WERI-Rb-1 (cell line): Measurements from ENCODE around the gene ZNF8.
"Not testable (repeated sequence)": the region's sequence is repeated elsewhere in the genome, so short reads cannot be mapped to it uniquely, and the experiment has no call there.

Experiments
- DNase-seq: peaks from one replicate; pipeline ENCODE4 v3.0.0-alpha.2; 2020
- H3K27ac ChIP-seq: fragments of 250-450 bp; sonication (Bioruptor Pico); 2 replicates; pipeline ENCODE4 v1.5.1; 2020; ENCODE audit warnings: mild to moderate bottlenecking, moderate library complexity
- H3K27me3 ChIP-seq: fragments of 250-450 bp; sonication (Bioruptor Pico); 2 replicates; pipeline ENCODE4 v1.5.1; 2021; ENCODE audit warnings: mild to moderate bottlenecking, low read depth, moderate library complexity; ENCODE audit not compliant: insufficient read depth, severe bottlenecking
- H3K36me3 ChIP-seq: fragments of 250-450 bp; sonication (Bioruptor Pico); 2 replicates; pipeline ENCODE4 v1.5.1; 2020; ENCODE audit warnings: mild to moderate bottlenecking, moderate library complexity
- H3K4me3 ChIP-seq: 2 replicates; pipeline ENCODE4 v1.5.1; 2011; ENCODE audit warnings: low read depth, mild to moderate bottlenecking, control low read depth, low read length
- H3K9me3 ChIP-seq: fragments of 250-450 bp; sonication (Bioruptor Pico); 2 replicates; pipeline ENCODE4 v1.5.1; 2021; ENCODE audit warnings: mild to moderate bottlenecking, moderate library complexity; ENCODE audit not compliant: severe bottlenecking
- CTCF ChIP-seq: IDR thresholded peaks from 2 replicates; pipeline ENCODE4 v1.5.1; 2011; ENCODE audit warnings: low read depth, mild to moderate bottlenecking, control low read depth, inconsistent platforms, low read length

Gene ZNF8

GRCh38 chr19:58278541-58279041 lies at the start of gene ZNF8:
ZNF8 (plus strand) TSS chr19:58278955; CDS start chr19:58279082, 127 bp downstream.
- no peak for TF ChIP-seq CTCF
- Histone ChIP-seq H3K4me3 (peak within 1 kb of the TSS; percentile 94), H3K27ac (peak within 1 kb of the TSS; percentile 96), H3K36me3 (peaks cover 51% of the 10 kb centered on the region), H3K27me3 (no peaks in the 10 kb centered on the region), H3K9me3 (no peaks in the 10 kb centered on the region)
- peak; percentile 99 for DNase-seq

GRCh38 chr19:58229255-58229639 lies 49.5 kb upstream of the ZNF8 start:
- peak; percentile 62 for DNase-seq
- Histone ChIP-seq H3K9me3 (peaks cover 4% of the 10 kb centered on the region), H3K27ac (peak overlapping the region; percentile 96), H3K36me3 (peaks cover 47% of the 10 kb centered on the region), H3K27me3 (no peaks in the 10 kb centered on the region), H3K4me3 (peak overlapping the region; percentile 97)
- TF ChIP-seq CTCF, result peak; percentile 56

- H3K27ac ChIP-seq, result no peak overlapping the region
- no peak for TF ChIP-seq CTCF
- no peaks in the 10 kb centered on the region for H3K27me3 ChIP-seq
- H3K9me3 ChIP-seq, result no peaks in the 10 kb centered on the region
- no peak for DNase-seq
- no peak overlapping the region for H3K4me3 ChIP-seq
- peaks cover 89% of the 10 kb centered on the region for H3K36me3 ChIP-seq
Observed at GRCh38 chr19:58237324-58237723, 41.4 kb upstream of the ZNF8 start.

GRCh38 chr19:58243351-58243750 lies 35.4 kb upstream of the ZNF8 start:
- no peak overlapping the region for H3K27ac ChIP-seq
- peaks cover 93% of the 10 kb centered on the region for H3K36me3 ChIP-seq
- TF ChIP-seq CTCF, result no peak
- H3K4me3 ChIP-seq, result no peak overlapping the region
- no peaks in the 10 kb centered on the region for H3K27me3 ChIP-seq
- H3K9me3 ChIP-seq, result peaks cover 13% of the 10 kb centered on the region
- no peak for DNase-seq

- TF ChIP-seq CTCF, result no peak
- no peak overlapping the region for H3K27ac ChIP-seq
- H3K36me3 ChIP-seq, result peaks cover 100% of the 10 kb centered on the region
- no peaks in the 10 kb centered on the region for H3K27me3 ChIP-seq
- DNase-seq, result no peak
- peaks cover 55% of the 10 kb centered on the region for H3K9me3 ChIP-seq
- no peak overlapping the region for H3K4me3 ChIP-seq
Observed at GRCh38 chr19:58248886-58249285, 29.9 kb upstream of the ZNF8 start.

- no peak for TF ChIP-seq CTCF
- H3K27ac ChIP-seq, result no peak overlapping the region
Observed at GRCh38 chr19:58252102-58252685, 26.6 kb upstream of the ZNF8 start.

GRCh38 chr19:58258259-58258658 lies 20.5 kb upstream of the ZNF8 start:
- Histone ChIP-seq H3K36me3 (peaks cover 95% of the 10 kb centered on the region), H3K9me3 (peaks cover 76% of the 10 kb centered on the region)
- not testable (repeated sequence) for H3K27ac ChIP-seq, H3K4me3 ChIP-seq, DNase-seq, H3K27me3 ChIP-seq

More at GRCh38 chr19:58252102-58252685, 26.6 kb upstream of the ZNF8 start:
- Histone ChIP-seq H3K27me3 (no peaks in the 10 kb centered on the region), H3K9me3 (peaks cover 66% of the 10 kb centered on the region), H3K4me3 (no peak overlapping the region), H3K36me3 (peaks cover 98% of the 10 kb centered on the region)
- DNase-seq, result no peak
